NCI-H1092 (cell line): Measurements from ENCODE around the gene BHMT2.

Source experiments
- DNase-seq: peaks from one replicate; lab custom pipeline; 2025; lab: John Stamatoyannopoulos, UW

The BHMT2 gene, protein sequence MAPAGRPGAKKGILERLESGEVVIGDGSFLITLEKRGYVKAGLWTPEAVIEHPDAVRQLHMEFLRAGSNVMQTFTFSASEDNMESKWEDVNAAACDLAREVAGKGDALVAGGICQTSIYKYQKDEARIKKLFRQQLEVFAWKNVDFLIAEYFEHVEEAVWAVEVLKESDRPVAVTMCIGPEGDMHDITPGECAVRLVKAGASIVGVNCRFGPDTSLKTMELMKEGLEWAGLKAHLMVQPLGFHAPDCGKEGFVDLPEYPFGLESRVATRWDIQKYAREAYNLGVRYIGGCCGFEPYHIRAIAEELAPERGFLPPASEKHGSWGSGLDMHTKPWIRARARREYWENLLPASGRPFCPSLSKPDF

DNA sequence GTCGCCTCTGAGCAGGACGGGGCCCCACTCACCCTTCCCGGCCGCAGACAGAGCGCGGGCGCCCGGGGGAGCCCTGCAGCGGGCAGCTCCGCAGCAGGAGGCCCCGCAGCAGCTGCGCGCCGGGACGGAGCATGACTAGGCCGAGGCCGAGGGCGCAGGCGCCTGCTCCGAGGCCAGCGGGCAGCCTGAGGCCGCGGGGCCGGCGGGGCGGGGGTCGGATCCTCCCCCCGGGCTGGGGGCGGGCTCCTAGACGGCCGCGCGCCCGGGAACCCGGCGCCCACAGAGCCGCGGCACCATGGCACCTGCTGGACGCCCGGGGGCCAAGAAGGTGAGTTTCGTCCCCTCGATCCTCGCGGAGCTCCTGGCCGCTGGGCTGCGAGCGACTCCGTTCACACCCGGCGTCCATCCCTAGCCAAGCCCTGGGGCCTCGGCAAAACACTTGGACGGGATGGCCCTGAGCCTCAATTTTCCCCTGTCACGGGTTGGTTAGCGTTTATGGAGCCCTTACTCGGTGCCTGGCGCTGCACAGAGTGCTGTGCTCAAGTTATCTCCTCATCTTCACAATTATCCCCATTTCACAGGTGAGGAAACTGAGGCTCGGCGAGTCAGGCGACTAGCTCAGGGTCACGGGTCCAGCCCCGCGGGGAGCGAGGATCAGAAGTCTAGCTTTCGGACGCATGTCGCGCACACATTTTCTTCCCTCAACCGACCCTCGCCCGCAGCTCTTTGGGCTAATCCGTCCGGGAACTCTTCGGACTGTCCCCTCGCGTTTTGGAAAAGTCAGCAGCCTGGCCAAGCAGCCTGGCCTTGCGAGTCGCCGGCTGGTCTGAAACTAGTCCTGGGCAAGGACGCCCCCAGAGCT, at the start of gene BHMT2, which contains the start of gene DMGDH:
Gene BHMT2 (plus strand): TSS at position 280 of the 862 bp plus-strand sequence. CDS start 16 bp downstream, at position 296.
Gene DMGDH (minus strand): TSS at position 187 of the 862 bp plus-strand sequence. CDS start 54 bp downstream, at position 133.
- no peak for DNase-seq

DNA sequence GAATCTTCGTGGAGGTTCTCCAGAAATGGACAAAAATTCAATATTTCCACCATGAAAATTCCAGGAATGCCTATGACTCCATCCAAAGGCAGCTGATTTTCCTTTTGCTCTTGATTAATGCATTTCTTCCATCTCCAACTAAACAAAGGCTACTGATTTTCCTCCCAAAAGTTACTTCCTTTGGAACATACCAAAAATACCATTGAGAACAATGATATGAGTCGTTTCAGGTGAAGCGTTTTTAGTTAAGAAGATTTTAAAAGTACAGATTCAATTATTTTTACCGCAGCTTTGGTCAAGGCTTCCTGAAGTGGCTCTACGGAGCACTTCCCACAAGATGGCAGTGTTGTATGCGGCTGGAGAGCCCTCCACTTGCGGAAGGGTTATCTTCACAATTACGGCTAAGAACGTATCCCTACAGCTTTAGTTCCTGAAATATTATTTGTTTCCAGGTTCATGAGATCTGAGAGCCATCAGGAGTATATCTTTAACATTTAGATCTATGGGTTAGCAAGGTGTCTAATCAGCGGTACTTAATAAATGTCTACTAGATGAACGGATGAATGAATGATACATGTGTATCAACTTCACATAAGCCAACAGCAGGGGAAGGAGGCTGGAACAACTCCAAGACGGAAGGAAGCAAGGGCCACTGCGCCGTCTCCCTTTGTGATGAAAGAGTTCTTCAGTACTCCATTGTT, 48.6 kb upstream of the BHMT2 start:
- DNase-seq = peak; percentile 14

DNA sequence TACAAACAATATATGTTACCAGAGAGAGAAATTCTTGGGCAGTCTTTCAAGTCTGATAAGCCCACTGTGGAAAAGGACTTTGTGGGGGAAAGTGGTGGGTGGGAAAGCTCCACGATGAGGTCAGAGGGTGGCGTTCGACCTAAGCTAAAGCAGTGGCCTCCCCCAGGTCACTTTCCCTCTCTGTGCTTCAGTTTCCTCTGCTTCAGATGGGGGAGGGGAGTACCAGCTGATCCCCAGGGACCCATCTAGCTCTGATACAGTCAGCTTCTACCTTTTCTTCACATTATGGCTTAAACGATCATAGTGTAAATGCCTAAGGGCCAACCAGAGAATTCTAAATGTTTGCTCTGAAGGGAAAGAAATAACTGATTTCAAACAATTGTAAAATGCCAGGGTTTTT, 47.8 kb upstream of the BHMT2 start:
- DNase-seq = no peak

DNA sequence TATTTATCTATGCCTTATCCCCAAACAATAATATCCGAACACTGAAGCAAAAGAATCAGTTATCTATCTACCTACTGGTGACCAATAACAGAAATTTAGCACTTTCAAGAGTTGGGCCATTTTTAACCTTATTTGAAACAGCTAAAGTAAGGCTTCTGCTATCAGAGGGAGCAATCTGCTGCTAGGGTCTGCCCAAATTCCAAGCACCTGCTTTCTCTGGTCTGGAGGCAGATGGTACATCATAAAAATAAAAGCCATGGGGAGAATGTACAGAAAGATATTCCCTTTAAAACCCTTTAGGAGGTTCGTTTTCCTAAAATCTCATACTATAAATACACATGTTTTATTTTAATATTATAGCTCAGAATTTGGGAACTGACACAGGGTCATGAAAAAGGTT, 46.8 kb upstream of the BHMT2 start:
- DNase-seq = no peak

DNA sequence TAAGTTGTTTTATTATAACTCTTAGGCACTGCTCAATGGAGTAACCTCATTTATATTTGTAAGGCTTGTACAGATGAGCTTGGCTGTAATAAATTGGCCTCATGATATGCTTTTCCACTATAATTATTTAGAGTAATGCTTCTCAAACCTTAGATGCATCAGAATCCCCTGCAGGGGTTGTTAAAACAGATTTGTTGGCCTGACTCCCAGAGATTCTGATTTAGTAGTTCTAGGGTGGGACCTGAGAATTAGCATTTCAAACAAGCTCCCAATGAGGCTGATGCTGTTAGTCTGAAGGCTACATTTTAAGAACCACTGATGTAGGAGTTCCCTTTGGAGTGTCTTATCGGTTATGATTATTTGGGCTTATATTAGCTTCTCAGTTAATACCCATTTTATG, 46.2 kb upstream of the BHMT2 start:
- DNase-seq = no peak

DNA sequence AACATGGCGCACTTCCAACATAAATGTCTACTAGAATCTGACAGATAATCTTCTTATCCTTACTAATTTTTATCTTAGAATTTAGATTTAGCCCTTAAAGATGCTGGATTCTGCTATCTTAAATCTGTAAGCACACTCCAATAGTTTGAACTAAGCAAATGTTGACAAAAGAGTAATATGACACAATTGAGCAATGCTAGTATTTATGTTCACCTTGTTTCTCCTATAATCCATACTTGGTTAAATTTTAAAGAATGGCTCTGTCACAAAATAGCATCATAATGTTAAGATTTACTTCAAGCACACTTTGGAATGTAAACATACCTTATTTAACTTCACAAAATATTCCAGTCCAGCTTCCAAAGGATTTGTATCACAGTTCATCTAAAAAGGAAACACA, 45.6 kb upstream of the BHMT2 start:
- no peak for DNase-seq

DNA sequence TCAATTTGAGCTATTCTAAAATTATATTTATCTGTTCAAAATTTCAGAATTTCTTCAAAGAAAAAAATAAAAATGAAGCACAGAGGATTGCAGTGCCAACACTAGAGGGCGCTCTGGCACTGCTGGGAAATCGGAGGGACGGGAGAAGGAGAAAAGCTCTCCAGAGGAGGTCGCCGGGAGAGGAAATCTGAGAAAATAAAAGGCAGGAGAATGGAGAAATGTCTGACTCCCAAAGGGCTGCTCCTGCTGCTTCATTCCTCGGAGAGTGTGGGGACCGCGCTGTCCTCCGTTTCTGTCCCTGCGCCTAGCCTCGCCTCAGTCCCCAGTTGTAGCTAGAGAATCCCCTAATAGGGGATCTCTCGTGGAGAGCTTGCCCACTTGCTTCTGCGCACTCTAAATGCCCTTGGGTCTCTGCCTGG, 44.5 kb upstream of the BHMT2 start:
- peak; percentile 19 for DNase-seq

DNA sequence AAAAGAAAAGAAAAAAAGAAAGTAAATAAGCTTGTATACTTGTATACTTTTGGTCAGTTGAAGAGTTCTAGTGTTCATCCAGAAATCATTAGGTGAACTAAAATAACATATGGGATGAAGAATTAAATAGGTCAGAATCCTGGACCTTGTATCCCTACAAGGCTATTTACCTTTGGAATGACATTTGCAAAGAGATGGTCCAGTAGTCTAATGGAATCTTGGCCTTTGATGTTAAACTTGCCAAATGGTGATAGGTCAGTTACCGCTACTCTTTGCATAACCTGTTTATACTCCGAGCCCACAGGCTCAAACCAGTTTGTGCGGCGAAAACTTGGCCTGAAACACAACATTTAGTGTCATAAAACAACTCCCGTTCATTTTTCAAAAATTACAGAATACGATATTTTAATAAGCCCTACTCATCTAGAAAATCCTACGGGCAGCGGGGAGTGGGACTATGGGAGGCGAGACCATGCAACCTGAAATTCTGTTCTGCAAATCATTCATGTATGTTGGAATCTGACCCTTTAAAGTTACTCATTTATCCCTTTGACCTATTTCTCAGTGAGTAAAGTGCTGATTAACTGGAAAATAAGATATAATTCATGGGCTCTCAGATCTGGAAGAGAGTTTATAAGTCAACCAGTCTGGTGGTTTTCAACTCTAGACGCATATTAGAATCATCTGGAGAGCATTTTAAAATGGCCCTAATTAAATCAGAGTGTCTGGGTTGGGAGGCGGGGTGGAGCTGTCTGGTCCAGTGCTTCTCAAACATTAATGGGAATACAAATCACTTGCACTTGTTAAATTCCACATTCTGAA, 38.7 kb upstream of the BHMT2 start:
- no peak for DNase-seq

DNA sequence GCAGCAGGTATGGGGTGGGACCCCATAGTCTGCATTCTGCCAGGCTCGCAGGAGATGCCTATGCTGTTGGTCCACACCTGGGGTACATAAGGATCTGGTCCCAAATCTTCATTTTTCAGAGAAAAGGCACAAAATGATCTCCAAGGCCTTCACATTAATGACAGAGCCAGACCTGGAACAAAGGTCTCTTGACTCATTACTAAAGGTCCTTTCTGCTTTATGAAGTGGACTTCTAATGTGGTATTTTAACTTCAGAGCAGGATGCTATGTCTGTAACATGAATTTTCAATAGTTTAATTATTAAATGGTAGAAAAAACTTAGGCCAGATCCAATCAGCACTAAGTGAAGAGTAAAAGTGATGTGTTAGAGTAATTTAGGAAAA, 38.1 kb upstream of the BHMT2 start:
- no peak for DNase-seq

DNA sequence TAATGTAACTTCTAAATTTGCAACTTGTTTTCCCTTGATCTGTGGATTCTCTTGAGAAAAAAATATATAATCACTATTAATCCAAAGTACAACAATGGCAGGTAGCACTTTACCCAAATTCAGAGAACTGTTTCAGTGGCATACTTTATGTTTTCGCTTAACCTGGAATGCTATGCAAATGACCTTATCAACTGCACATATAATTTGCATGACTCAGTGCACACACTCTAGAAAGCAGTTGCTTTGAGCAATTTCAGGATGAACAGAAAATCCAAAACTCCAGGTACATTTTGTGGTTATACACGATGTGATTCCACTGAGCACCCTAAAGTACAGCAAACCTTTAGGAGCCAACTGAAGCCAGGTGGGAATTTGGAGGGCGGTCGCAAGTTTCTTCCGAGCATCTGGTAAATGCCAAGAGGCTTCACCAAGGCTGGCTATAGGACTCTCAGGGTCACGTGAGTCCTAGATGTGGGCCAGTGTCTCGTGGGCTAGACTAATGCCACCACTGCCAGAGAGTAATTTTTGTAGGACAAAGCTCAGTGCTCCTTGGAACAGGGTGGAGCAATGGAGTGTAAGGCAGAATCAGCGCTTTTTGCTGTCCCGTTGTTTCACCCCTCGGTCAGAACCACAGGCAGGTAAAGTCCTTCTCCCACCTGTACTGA, 37.4 kb upstream of the BHMT2 start:
- DNase-seq = no peak

DNA sequence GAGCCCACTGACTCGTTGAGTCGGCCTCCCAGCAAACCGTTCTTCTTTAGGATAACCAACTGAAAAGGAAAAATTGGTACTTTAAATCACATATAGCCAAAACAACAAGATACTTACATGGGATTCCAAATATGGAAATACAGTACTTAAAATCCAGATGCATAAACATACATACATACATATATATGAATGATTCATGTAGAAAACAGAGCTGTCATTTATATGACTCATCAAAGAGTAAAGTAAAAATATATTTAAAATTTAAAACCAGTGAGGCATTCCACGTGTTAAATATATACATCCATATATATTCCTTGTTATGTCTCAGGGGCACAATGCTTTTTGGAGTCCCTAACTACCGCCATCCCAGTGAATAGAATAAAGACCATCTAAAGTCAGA, 36.8 kb upstream of the BHMT2 start:
- no peak for DNase-seq

DNA sequence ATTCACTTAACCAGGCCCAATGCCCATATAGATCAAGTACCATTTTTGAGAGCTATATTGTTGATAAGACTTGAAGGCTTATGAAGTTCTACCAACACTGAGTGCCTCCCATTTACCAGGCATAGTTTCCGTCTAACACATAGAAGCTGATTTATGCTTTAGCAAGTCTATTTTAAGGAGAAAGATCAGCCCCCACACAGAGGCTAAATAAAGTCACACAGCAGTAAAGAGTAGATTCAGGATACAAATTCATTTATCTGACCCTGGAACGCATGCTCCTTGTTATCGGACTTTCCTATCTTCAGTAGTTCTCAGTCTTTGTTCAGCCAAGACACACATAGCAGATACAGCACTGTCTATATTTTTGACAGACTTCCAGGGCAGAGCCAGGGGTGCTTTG, 34.3 kb upstream of the BHMT2 start:
- DNase-seq = no peak

DNA sequence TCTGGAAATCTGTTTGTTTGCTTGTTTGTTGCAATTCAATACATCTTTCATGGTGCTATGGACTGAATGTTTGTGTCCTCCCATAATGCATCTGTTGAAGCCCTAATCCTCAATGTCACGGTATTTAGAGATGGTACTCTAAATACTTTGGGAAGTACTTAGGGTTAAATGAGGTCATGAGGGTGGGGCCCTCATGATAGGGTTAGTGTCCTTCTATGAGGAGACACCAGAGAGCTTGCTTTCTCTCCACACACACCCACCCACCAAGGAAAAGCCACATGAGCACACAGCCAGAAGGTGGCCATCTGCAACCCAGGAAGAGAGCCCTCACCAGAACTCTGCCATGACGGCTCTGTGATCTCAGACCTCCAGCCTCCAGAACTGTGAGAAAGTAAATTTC, 32.8 kb upstream of the BHMT2 start:
- no peak for DNase-seq

DNA sequence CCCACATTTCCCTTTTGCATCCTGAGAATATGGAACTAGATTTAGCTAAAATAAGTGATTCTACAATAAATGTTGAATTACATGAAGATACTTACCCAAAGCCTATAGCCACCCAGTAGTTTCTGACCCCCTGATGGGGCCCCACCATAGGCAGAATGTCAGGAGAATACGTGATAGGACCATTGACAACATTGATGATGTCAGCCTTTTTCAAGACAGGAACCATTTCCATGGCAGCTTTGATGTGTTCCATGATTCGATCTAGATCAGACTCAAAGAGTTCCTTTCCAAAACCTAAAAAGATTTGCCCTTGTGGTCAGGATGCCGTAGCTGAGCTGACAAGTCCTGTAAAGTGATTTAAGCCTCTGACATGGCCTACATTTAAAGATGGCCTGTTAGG, 27.4 kb upstream of the BHMT2 start:
- no peak for DNase-seq

DNA sequence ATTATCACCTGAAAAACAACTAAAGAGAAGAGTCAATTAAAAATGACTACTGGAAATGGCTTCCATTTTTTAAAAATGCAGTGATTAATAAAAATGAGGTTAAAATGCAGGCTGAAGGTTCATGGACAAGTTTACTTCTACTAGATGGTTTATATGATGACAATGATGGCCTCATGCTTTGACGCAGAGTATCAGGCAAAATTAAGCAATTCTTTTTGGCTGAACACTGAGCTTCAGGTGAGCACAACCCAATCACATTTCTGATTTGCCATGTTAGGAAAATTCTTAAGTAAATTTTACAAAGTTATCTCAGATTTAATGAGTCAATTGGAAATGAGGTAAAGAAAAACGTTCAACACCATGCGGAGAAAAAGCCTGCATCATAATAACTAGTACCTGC, 22.4 kb upstream of the BHMT2 start:
- DNase-seq = no peak

DNA sequence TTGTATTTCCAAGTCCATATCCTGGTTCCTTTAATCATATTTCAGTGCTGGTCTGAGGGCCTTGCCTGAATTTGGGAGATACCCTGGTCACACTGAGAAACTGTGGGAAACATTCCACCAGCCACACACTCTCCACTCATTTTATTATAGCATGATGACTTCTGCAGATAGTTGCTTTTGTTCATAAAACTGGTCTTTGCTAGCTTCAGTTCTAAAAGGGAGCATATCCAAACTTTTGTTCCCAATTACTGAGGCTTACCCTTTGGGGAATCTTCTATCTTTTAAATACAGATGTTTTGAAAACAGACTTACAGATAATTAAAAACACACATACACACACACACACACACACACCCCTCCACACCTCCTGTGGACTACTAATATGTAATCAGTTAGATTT, 21.1 kb upstream of the BHMT2 start:
- DNase-seq = no peak

DNA sequence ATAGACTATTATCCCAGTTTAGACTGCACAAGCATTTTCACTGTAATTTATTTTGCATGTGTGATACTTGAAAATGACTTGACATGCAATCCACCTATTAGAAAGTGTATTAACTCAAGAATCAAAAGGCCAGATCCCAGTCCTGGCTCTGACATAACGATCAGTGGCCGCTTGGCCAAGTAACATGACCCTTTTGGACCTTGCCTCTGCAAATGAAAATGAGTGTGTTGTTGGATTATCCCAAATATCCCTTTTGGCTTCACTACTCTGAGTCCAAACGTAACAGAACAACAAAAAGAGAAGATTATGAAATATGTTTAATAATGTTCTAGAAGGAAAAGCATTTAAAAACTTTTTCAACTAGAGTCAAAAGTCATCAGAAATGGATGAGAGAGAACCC, 19.1 kb upstream of the BHMT2 start:
- no peak for DNase-seq

DNA sequence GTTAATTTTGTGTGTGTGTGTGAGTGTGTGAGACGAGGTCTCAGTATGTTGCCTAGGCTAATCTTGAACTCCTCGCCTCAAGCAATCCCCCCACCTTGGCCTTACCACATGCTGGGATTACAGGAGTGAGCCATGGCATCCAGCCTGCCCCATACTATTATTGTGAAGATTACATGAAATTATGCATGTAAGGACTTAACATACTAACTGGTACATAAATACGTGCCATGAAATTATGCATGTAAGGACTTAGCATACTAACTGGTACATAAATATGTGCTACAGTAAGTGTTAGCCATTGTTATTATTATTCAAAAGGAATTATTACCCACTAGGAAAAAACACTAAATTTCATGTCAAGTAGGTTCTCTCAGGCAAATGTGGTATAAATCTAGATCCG, 16.2 kb upstream of the BHMT2 start:
- no peak for DNase-seq

DNA sequence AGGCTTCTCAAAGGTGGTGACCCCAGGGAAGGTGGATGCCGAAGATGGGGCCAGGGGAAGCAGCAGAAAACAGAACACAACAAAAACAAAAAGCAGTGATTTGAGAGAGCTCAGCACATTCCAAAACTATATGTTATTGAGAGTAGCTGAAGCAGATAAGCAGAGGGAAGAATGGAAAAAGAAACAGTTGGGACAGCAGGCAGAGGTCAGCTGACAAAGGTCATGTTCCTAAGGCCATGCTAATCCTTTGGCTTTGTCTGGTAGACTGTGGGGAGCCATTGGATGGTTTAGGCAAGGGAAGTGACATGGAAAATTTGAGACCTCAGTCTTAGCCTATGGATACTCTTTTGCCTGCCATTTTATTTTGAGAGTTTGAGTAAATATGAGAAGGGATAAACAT, 14.6 kb upstream of the BHMT2 start:
- no peak for DNase-seq

DNA sequence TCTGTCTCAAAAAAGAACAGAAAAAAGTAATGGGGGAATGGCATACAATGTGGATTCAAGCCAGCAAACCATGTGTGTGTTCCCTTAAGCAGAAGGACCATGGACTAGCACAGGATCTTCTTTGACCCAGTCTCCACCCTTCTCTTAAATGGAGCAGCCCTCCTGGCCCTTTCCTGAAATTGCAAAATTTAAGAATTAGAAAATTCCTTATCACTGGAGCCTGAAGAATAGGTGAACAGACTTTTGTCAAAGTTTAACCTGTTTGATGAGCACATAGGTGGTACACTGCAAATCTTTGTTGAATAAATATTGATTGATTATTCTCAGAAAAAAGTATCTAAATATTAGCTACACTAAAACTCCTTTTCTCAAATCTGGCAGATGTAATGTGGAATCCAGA, 12.7 kb upstream of the BHMT2 start:
- no peak for DNase-seq

DNA sequence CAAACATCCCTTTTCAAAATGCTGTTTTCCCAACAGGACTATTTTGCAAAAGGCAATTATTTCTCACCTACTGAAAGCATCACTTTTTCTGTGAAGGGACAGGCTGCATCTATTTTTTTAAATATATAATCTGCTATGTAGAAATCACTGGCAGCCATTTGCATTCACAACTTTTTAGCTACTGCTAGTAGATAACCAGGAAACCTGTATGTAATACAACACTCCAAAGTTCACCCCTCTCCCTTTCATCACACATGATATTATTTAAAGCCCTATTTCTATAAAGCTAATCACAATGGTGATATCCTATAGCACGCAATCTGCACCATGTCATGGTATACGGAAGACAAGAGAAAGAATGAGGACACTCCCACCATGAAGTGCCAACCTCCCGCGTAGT, 9.9 kb upstream of the BHMT2 start:
- DNase-seq = no peak
